ENCODE measurements around the gene TERT.

TERT gene

DNA sequence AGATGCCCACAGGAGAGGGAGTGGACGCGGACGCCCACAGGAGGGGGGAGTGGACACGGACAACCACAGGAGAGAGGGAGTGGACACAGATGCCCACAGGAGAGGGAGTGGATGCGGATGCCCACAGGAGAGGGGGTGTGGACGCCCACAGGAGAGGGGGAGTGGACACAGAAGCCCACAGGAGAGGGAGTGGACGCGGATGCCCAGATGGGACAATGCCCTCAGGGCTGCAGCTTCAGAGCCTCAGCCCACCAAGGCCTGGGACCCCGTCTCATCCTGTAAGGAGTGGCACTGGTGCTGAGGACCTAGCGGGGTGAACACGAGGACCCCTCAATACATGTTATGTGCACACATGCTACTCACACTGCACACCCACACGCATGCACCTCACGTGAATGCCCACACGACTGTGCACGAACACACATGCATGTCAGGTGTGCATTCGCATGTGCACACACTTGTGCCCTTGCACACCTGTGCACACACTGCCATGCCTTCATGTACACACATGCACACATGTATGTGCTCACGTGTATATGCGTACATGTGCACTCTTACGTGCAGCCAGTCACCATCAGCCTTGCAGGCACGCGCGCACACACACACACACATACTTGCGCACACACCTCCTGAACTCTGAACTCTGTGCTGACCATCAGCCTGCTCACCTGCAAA is 34.9 kb downstream of the TERT start:
- Histone ChIP-seq H3K4me1 (ENCODE audit: insufficient read depth, low read length) (no peaks in the 10 kb centered on the region), H3K9me3 (ENCODE audit: low read length) (no peaks in the 10 kb centered on the region), H3K4me3 (ENCODE audit: low read depth in 1 of 2, low read length in 2 of 2) (no peak overlapping the region), H3K27me3 (ENCODE audit: control insufficient read depth in 1 of 2, insufficient read depth in 2 of 2, low read length in 2 of 2) (no peaks in the 10 kb centered on the region), H3K36me3 (ENCODE audit: insufficient read depth, low read length) (no peaks in the 10 kb centered on the region), H3K9ac (ENCODE audit: low read length) (no peak overlapping the region), H3K27ac (ENCODE audit: low read depth, low read length) (no peak overlapping the region)

GRCh38 chr5:1257841-1258240 is 37.0 kb downstream of the TERT start:
- no peak overlapping the region for H3K9ac ChIP-seq (ENCODE audit: low read length)
- no peak overlapping the region for H3K27ac ChIP-seq (ENCODE audit: low read depth, low read length)
- no peaks in the 10 kb centered on the region for H3K27me3 ChIP-seq (ENCODE audit: control insufficient read depth in 1 of 2, insufficient read depth in 2 of 2, low read length in 2 of 2)
- H3K36me3 ChIP-seq (ENCODE audit: insufficient read depth, low read length) = no peaks in the 10 kb centered on the region
- H3K9me3 ChIP-seq (ENCODE audit: low read length) = no peaks in the 10 kb centered on the region
- no peak overlapping the region for H3K4me3 ChIP-seq (ENCODE audit: low read depth in 1 of 2, low read length in 2 of 2)
- no peaks in the 10 kb centered on the region for H3K4me1 ChIP-seq (ENCODE audit: insufficient read depth, low read length)

DNA sequence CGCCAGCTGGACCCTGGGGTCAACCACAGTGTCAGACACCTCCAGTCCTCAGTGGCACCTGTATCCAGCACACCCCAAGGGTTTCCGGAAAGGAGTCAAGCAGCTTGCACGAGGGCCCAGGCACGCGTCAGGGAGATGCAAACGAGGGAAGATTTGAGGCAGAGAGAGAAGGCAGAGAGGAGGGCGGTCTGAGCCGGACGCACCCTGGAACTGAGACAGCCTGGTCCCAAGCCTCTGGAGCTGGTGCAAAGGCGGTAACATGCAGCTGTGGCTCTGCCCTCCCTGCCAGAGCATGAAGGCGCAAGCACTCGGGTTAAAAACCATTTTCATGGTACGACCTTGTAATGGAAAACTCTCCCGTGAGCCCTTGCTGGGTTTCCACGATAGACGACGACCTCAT is 37.5 kb downstream of the TERT start:
- H3K27ac ChIP-seq (ENCODE audit: low read depth, low read length) = no peak overlapping the region
- H3K4me1 ChIP-seq (ENCODE audit: insufficient read depth, low read length) = no peaks in the 10 kb centered on the region

GRCh38 chr5:1256776-1257175 is 38.1 kb downstream of the TERT start:
- Histone ChIP-seq H3K27me3 (ENCODE audit: control insufficient read depth in 1 of 2, insufficient read depth in 2 of 2, low read length in 2 of 2) (no peaks in the 10 kb centered on the region), H3K4me3 (ENCODE audit: low read depth in 1 of 2, low read length in 2 of 2) (no peak overlapping the region), H3K27ac (ENCODE audit: low read depth, low read length) (no peak overlapping the region), H3K9ac (ENCODE audit: low read length) (no peak overlapping the region), H3K4me1 (ENCODE audit: insufficient read depth, low read length) (no peaks in the 10 kb centered on the region), H3K36me3 (ENCODE audit: insufficient read depth, low read length) (no peaks in the 10 kb centered on the region), H3K9me3 (ENCODE audit: low read length) (no peaks in the 10 kb centered on the region)

More for the DNA sequence above, 37.5 kb downstream of the TERT start:
- no peak overlapping the region for H3K4me3 ChIP-seq (ENCODE audit: low read depth in 1 of 2, low read length in 2 of 2)
- no peaks in the 10 kb centered on the region for H3K27me3 ChIP-seq (ENCODE audit: control insufficient read depth in 1 of 2, insufficient read depth in 2 of 2, low read length in 2 of 2)
- no peaks in the 10 kb centered on the region for H3K9me3 ChIP-seq (ENCODE audit: low read length)
- H3K36me3 ChIP-seq (ENCODE audit: insufficient read depth, low read length) = no peaks in the 10 kb centered on the region
- no peak overlapping the region for H3K9ac ChIP-seq (ENCODE audit: low read length)

GRCh38 chr5:1255081-1255561 is 39.7 kb downstream of the TERT start:
- H3K4me3 ChIP-seq (ENCODE audit: low read depth in 1 of 2, low read length in 2 of 2) = no peak overlapping the region
- no peak overlapping the region for H3K27ac ChIP-seq (ENCODE audit: low read depth, low read length)
- no peaks in the 10 kb centered on the region for H3K36me3 ChIP-seq (ENCODE audit: insufficient read depth, low read length)
- no peaks in the 10 kb centered on the region for H3K9me3 ChIP-seq (ENCODE audit: low read length)
- H3K27me3 ChIP-seq (ENCODE audit: control insufficient read depth in 1 of 2, insufficient read depth in 2 of 2, low read length in 2 of 2) = no peaks in the 10 kb centered on the region
- no peak overlapping the region for H3K9ac ChIP-seq (ENCODE audit: low read length)
- no peaks in the 10 kb centered on the region for H3K4me1 ChIP-seq (ENCODE audit: insufficient read depth, low read length)

- Histone ChIP-seq H3K4me3 (ENCODE audit: low read depth in 1 of 2, low read length in 2 of 2) (no peak overlapping the region), H3K36me3 (ENCODE audit: insufficient read depth, low read length) (no peaks in the 10 kb centered on the region), H3K9me3 (ENCODE audit: low read length) (no peaks in the 10 kb centered on the region), H3K9ac (ENCODE audit: low read length) (no peak overlapping the region), H3K27me3 (ENCODE audit: control insufficient read depth in 1 of 2, insufficient read depth in 2 of 2, low read length in 2 of 2) (no peaks in the 10 kb centered on the region), H3K4me1 (ENCODE audit: insufficient read depth, low read length) (no peaks in the 10 kb centered on the region), H3K27ac (ENCODE audit: low read depth, low read length) (no peak overlapping the region)
Measured at GRCh38 chr5:1254196-1254595, 40.7 kb downstream of the TERT start.

- Histone ChIP-seq H3K9me3 (ENCODE audit: low read length) (no peaks in the 10 kb centered on the region), H3K9ac (ENCODE audit: low read length) (no peak overlapping the region), H3K27me3 (ENCODE audit: control insufficient read depth in 1 of 2, insufficient read depth in 2 of 2, low read length in 2 of 2) (peaks cover 0 to 2% of the 10 kb centered on the region in 2 donors), H3K4me1 (ENCODE audit: insufficient read depth, low read length) (no peaks in the 10 kb centered on the region), H3K36me3 (ENCODE audit: insufficient read depth, low read length) (no peaks in the 10 kb centered on the region), H3K27ac (ENCODE audit: low read depth, low read length) (no peak overlapping the region), H3K4me3 (ENCODE audit: low read depth in 1 of 2, low read length in 2 of 2) (no peak overlapping the region)
Measured at GRCh38 chr5:1253456-1254105, 41.3 kb downstream of the TERT start.

- no peak overlapping the region for H3K9ac ChIP-seq (ENCODE audit: low read length)
- H3K4me1 ChIP-seq (ENCODE audit: insufficient read depth, low read length) = no peaks in the 10 kb centered on the region
- H3K4me3 ChIP-seq (ENCODE audit: low read depth in 1 of 2, low read length in 2 of 2) = no peak overlapping the region
- peaks cover 0 to 5% of the 10 kb centered on the region in 2 donors for H3K27me3 ChIP-seq (ENCODE audit: control insufficient read depth in 1 of 2, insufficient read depth in 2 of 2, low read length in 2 of 2)
- no peaks in the 10 kb centered on the region for H3K9me3 ChIP-seq (ENCODE audit: low read length)
- H3K36me3 ChIP-seq (ENCODE audit: insufficient read depth, low read length) = no peaks in the 10 kb centered on the region
- no peak overlapping the region for H3K27ac ChIP-seq (ENCODE audit: low read depth, low read length)
Measured at GRCh38 chr5:1252681-1253080, 42.2 kb downstream of the TERT start.

DNA sequence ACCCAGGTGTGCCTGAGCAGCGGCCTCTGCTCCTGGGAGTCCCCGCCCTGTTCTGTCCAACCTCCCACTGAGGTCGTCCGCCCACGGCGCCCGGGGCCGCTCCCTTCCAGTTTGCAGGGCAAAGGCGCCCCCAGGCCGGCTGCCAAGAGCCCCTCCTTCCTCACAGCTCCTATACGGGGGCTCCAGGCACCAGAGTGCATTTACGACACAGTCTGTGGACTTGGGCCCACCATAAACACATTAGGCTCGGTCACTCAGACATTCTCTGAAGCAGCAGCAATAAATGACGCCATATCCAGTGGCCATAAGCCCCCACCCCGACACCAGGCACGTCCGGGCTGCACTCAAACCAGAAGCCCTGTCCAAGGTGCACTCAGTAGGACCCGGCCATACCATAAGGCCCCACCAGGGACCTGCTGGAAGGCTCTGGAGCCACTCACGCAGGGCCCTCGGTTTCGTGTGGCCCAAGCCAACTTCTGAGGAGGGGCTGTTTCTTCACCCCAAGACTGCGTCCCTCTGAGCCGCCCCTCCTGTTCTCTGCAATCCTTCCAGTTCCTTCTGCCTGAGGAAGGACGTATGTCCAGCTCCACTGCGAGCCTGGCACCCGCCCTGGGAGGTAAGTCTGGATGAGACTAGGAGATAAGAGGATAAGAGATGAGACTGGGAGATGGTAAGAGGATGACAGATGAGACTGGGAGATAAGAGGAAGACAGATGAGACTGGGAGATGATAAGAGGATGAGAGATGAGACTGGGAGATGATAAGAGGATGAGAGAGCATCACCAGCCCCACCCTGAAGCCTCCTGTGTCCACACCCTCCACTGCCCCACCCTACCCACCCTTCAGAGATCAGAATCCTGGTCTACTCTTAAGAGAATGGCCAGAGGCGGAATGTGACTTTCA is 42.9 kb downstream of the TERT start:
- H3K4me3 ChIP-seq (ENCODE audit: low read depth in 1 of 2, low read length in 2 of 2) = no peak overlapping the region
- no peaks in the 10 kb centered on the region for H3K9me3 ChIP-seq (ENCODE audit: low read length)
- no peaks in the 10 kb centered on the region for H3K36me3 ChIP-seq (ENCODE audit: insufficient read depth, low read length)
- H3K27ac ChIP-seq (ENCODE audit: low read depth, low read length) = no peak overlapping the region
- no peak overlapping the region for H3K9ac ChIP-seq (ENCODE audit: low read length)
- peaks cover 0 to 13% of the 10 kb centered on the region in 2 donors for H3K27me3 ChIP-seq (ENCODE audit: control insufficient read depth in 1 of 2, insufficient read depth in 2 of 2, low read length in 2 of 2)
- no peaks in the 10 kb centered on the region for H3K4me1 ChIP-seq (ENCODE audit: insufficient read depth, low read length)

DNA sequence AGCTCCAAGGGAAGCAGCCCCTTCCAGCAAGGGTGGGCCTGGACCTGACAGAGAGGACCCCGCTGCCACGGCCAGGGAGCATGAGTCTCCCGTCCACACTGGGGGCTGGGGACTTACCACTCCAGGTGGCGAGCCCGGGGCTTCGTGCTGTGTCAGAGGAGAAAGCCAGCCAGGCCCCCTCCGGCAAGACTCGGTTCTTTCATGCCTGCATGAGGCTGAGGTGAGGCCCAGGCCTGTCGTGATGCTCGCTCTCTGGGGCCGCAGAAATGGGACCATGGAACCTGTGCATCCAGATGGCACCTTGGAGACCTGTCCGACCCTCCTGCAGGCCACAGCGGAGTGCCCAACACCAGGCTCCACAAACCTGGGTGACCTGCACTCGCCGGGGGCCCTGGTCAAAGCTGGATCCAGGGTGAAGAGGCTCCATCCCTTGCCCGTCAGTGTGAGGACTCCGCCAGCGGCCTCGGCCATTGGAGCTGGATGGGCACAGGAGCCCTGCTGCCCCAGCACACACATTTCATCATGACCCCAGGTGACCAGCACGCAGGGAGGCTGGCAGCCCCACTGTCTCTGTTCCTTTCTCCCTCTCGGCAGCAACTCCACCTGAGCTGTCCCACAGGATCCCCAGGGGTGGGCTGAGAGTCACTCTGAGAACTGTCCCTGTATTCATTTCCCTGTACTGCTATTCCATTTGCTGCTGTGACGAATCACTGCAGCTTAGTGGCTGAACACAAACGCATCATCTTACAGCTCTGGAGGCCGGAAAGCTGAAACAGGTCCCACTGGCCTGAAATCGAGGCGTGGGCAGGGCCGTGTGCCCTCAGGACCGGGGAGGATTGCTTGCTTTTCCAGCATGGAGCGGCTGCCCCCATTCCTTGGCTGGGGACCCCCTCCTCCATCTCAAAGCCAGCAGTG is 45.2 kb downstream of the TERT start:
- peaks cover 0 to 34% of the 10 kb centered on the region in 2 donors for H3K27me3 ChIP-seq (ENCODE audit: control insufficient read depth in 1 of 2, insufficient read depth in 2 of 2, low read length in 2 of 2)
- H3K36me3 ChIP-seq (ENCODE audit: insufficient read depth, low read length) = no peaks in the 10 kb centered on the region
- H3K9ac ChIP-seq (ENCODE audit: low read length) = no peak overlapping the region
- no peak overlapping the region for H3K4me3 ChIP-seq (ENCODE audit: low read depth in 1 of 2, low read length in 2 of 2)
- no peak overlapping the region for H3K27ac ChIP-seq (ENCODE audit: low read depth, low read length)
- no peaks in the 10 kb centered on the region for H3K9me3 ChIP-seq (ENCODE audit: low read length)
- H3K4me1 ChIP-seq (ENCODE audit: insufficient read depth, low read length) = no peaks in the 10 kb centered on the region

Measured in muscle layer of colon (tissue), 2 donors.